GM18517 (cell line): ENCODE measurements around the gene SLC9A2.

Source experiments
- ATAC-seq: cut with Tn5 transposase; IDR thresholded peaks from one replicate; pipeline ENCODE4 v1.9.1; 2021; ENCODE audit warnings: mild to moderate bottlenecking, moderate library complexity; ENCODE audit not compliant: unreplicated experiment

The SLC9A2 gene

GRCh38 chr2:102724553-102724952, 105.2 kb downstream of the SLC9A2 start:
- no peak for ATAC-seq

- ATAC-seq, result no peak
Measured at GRCh38 chr2:102726128-102727087, 107.1 kb downstream of the SLC9A2 start.

- ATAC-seq, result no peak
Measured at GRCh38 chr2:102735416-102736109, 116.2 kb downstream of the SLC9A2 start.

- peak; percentile 21 for ATAC-seq
Measured at GRCh38 chr2:102736110-102736409, 116.7 kb downstream of the SLC9A2 start.

- ATAC-seq, result peak; percentile 84
Measured at GRCh38 chr2:102736410-102737409, 117.4 kb downstream of the SLC9A2 start.

GRCh38 chr2:102737431-102737830, 118.1 kb downstream of the SLC9A2 start:
- peak; percentile 56 for ATAC-seq

- ATAC-seq, result no peak
Measured at GRCh38 chr2:102743259-102743658, 123.9 kb downstream of the SLC9A2 start.

GRCh38 chr2:102748107-102748506, 128.8 kb downstream of the SLC9A2 start:
- no peak for ATAC-seq

GRCh38 chr2:102749938-102750337, 130.6 kb downstream of the SLC9A2 start:
- no peak for ATAC-seq

- ATAC-seq, result no peak
Measured at GRCh38 chr2:102753563-102754159, 134.3 kb downstream of the SLC9A2 start.

GRCh38 chr2:102754456-102755145, 135.2 kb downstream of the SLC9A2 start:
- no peak for ATAC-seq

GRCh38 chr2:102755284-102755683, 135.9 kb downstream of the SLC9A2 start:
- ATAC-seq, result no peak

GRCh38 chr2:102758439-102758838, 139.1 kb downstream of the SLC9A2 start:
- no peak for ATAC-seq
